Psoas muscle (tissue), 8 donors: ENCODE data around the gene LINC01488. TPM values are rescaled to one million over a fixed set of nuclear protein-coding genes. Genes with fewer than 3 reads are reported as not detected.

ENCODE experiments used
- ATAC-seq, 4 donors: fragments of 200-7000 bp; cut with Tn5 transposase; one replicate each; pipeline ENCODE4 v1.9.1; 2020; ENCODE audit warnings: moderate library complexity in 3 of 4, mild to moderate bottlenecking in 2 of 4
- DNase-seq, 2 donors: peaks; one replicate each; pipeline ENCODE4 v3.0.0-alpha.2; 2020
- H3K27ac ChIP-seq: fragments of 200-600 bp; one replicate; pipeline ENCODE4 v1.8.0; 2022
- H3K27me3 ChIP-seq, 3 donors: fragments of 200-600 bp in 1 of 3; one replicate each; pipeline versions ENCODE4 v1.6.1 to v1.8.0; 2013 to 2022; ENCODE audit warnings: low read length in 2 of 3, mild to moderate bottlenecking in 2 of 3, moderate library complexity in 1 of 3; ENCODE audit not compliant: insufficient read depth in 3 of 3
- H3K36me3 ChIP-seq, 2 donors: fragments of 200-600 bp in 1 of 2; one replicate each; pipeline versions ENCODE4 v1.6.1 to v1.8.0; 2013 to 2022; ENCODE audit warnings: low read depth in 1 of 2, mild to moderate bottlenecking in 1 of 2, moderate library complexity in 1 of 2; ENCODE audit not compliant: insufficient read depth in 1 of 2
- H3K4me1 ChIP-seq: fragments of 200-600 bp; one replicate; pipeline ENCODE4 v1.8.0; 2022
- H3K4me3 ChIP-seq: fragments of 200-600 bp; one replicate; pipeline ENCODE4 v1.8.0; 2022; ENCODE audit warnings: mild to moderate bottlenecking
- H3K9me3 ChIP-seq: fragments of 200-600 bp; one replicate; pipeline ENCODE4 v1.8.0; 2022
- CTCF ChIP-seq: fragments of 200-600 bp; IDR thresholded peaks from one replicate; pipeline ENCODE4 v1.8.0; 2022; ENCODE audit warnings: antibody characterized with exemption
- WGBS, 3 donors: extraction: QIAGEN DNeasy Blood & Tissue Kit; methylation state at CpG; one replicate each; pipeline versions ENCODE4 v1.1.6 to v1.1.7; 2013; 5-methylcytosine and 5-hydroxymethylcytosine counted together
- intact Hi-C, 2 donors: fragments of 100-400 bp; cut with DNase I; formaldehyde crosslinking; loops; one replicate each; pipeline versions ENCODE4 v1.11.0 to v1.14.2; 2022
- polyA plus RNA-seq, 3 donors: library from polyadenylated mRNA; stranded (reverse); fragments of 200-250 nt; gene quantifications; one replicate each; pipeline ENCODE4 v1.2.3, GENCODE V29; 2013
- total RNA-seq, 4 donors: library from RNA; stranded (reverse); fragmentation: NEBNext Ultra II Directional in 2 of 4; extraction: Animal tissue kit (Norgen Biotek cat#: 25700) in 2 of 4; gene quantifications; one replicate each; pipeline versions ENCODE4 v1.2.1 to v1.2.4, GENCODE V29; 2021 to 2023
- donor health status: healthy with polysubstance abuse.
- donor health status: DM: no; HTN: no; CAD: no; lungs with moderate emphysema.
- donor health status: Bipolar disorder and iron deficiency.
- donor health status: healthy.
- donor health status: DM: yes; HTN: yes; CAD: no.
- donor health status: DM: no; HTN: no; CAD: no.
- donor health status: DM: no; HTN: no; CAD: no.
- donor health status: DM: yes; HTN: yes; CAD: no.

LINC01488 gene
- total and polyA plus RNA-seq, 7 donors, result 0.03 TPM; not detected in 6

- H3K4me1 ChIP-seq, result no peaks in the 10 kb centered on the region
- 93 to 96% (median 94%) methylated on average over 7 of the region's 7 CpGs for WGBS, 3 donors
- ATAC-seq (no peak), DNase-seq (no peak)
- intact Hi-C loops, result no loop called here
- peaks cover 0 to 31% (median 6%) of the 10 kb centered on the region in 3 donors for H3K27me3 ChIP-seq
- TF ChIP-seq CTCF, result no peak
- no peak overlapping the region for H3K27ac ChIP-seq
- no peaks in the 10 kb centered on the region for H3K36me3 ChIP-seq
- peaks cover 11% of the 10 kb centered on the region for H3K9me3 ChIP-seq
- no peak overlapping the region for H3K4me3 ChIP-seq
Measured at GRCh38 chr11:69461272-69461962, 20.0 kb upstream of the LINC01488 start.

- no peak for ATAC-seq
- no peak overlapping the region for H3K27ac ChIP-seq
- TF ChIP-seq CTCF, result no peak
- no peaks in the 10 kb centered on the region for H3K36me3 ChIP-seq
- H3K4me1 ChIP-seq, result no peaks in the 10 kb centered on the region
- H3K4me3 ChIP-seq, result no peak overlapping the region
- peaks cover 0 to 31% (median 6%) of the 10 kb centered on the region in 3 donors for H3K27me3 ChIP-seq
- intact Hi-C loops, result no loop called here
- 52 to 61% (median 55%) methylated on average over 19 of the region's 19 CpGs for WGBS, 3 donors
- peak in 1 of 2 donors; percentile 44 for DNase-seq
- H3K9me3 ChIP-seq, result peaks cover 3% of the 10 kb centered on the region
Measured at GRCh38 chr11:69462106-69462951, 19.1 kb upstream of the LINC01488 start.

- ATAC-seq (peak in 3 of 4 donors; percentile 17 to 56 (median 28)), DNase-seq (peak; percentile 44 to 72)
- TF ChIP-seq CTCF, result no peak
- no peaks in the 10 kb centered on the region for H3K9me3 ChIP-seq
- WGBS, 3 donors, result 21 to 24% (median 23%) methylated on average over 14 of the region's 14 CpGs
- no peak overlapping the region for H3K4me3 ChIP-seq
- intact Hi-C loops, result no loop called here
- H3K36me3 ChIP-seq, result no peaks in the 10 kb centered on the region
- no peaks in the 10 kb centered on the region for H3K4me1 ChIP-seq
- peaks cover 0 to 31% (median 6%) of the 10 kb centered on the region in 3 donors for H3K27me3 ChIP-seq
- H3K27ac ChIP-seq, result no peak overlapping the region
Measured at GRCh38 chr11:69463181-69463994, 18.1 kb upstream of the LINC01488 start.

- Histone ChIP-seq H3K27ac (no peak overlapping the region), H3K4me1 (no peaks in the 10 kb centered on the region), H3K27me3 (peaks cover 0 to 31% (median 6%) of the 10 kb centered on the region in 3 donors), H3K9me3 (no peaks in the 10 kb centered on the region), H3K4me3 (no peak overlapping the region), H3K36me3 (no peaks in the 10 kb centered on the region)
- peak in 1 of 2 donors; percentile 32 for DNase-seq
- TF ChIP-seq CTCF, result no peak
- WGBS, 3 donors, result 70 to 78% (median 72%) methylated on average over 16 of the region's 16 CpGs
- intact Hi-C loops, result no loop called here
- no peak for ATAC-seq
Measured at GRCh38 chr11:69463995-69464960, 17.2 kb upstream of the LINC01488 start.
